HEK293T (cell line): ENCODE results near the gene ARHGAP42.

Experiments used
- CTCF ChIA-PET: fragments of 350-600 bp; formaldehyde crosslinking; extraction: SDS; loops from one replicate; lab custom pipeline; 2021; ENCODE audit warnings: antibody characterized with exemption, inconsistent platforms; lab: Yijun Ruan, JAX
- POLR2A ChIA-PET: fragments of 350-600 bp; formaldehyde crosslinking; extraction: SDS; loops from one replicate; lab custom pipeline; 2020; ENCODE audit warnings: antibody characterized with exemption, inconsistent platforms; lab: Yijun Ruan, JAX
- DNase-seq: peaks from one replicate; pipeline ENCODE4 v3.0.0; 2012; ENCODE audit warnings: mixed read lengths; ENCODE audit errors: extremely low spot score
- ARNT ChIP-seq: fragments of 450-650 bp; IDR thresholded peaks from 2 replicates; pipeline ENCODE4 v1.6.1; 2017; ENCODE audit warnings: mild to moderate bottlenecking
- BHLHE40 ChIP-seq: fragments of 450-650 bp; IDR thresholded peaks from 2 replicates; pipeline ENCODE4 v1.6.1; 2016; ENCODE audit warnings: mild to moderate bottlenecking, moderate library complexity, borderline replicate concordance
- CTBP1 ChIP-seq: fragments of 450-650 bp; IDR thresholded peaks from 2 replicates; pipeline ENCODE4 v1.6.1; 2016; ENCODE audit warnings: borderline replicate concordance
- ELF4 ChIP-seq: fragments of 450-650 bp; IDR thresholded peaks from 2 replicates; pipeline ENCODE4 v1.6.1; 2017; ENCODE audit warnings: antibody characterized with exemption
- FOXA1 ChIP-seq: fragments of 450-650 bp; IDR thresholded peaks from 2 replicates; pipeline ENCODE4 v1.6.1; 2016; ENCODE audit warnings: mild to moderate bottlenecking
- FOXK2 ChIP-seq: fragments of 450-650 bp; IDR thresholded peaks from 2 replicates; pipeline ENCODE4 v1.6.1; 2016; ENCODE audit warnings: mild to moderate bottlenecking
- FOXM1 ChIP-seq: fragments of 450-650 bp; IDR thresholded peaks from 2 replicates; pipeline ENCODE4 v1.6.1; 2017; ENCODE audit warnings: mild to moderate bottlenecking, borderline replicate concordance
- HDGF ChIP-seq: fragments of 450-650 bp; IDR thresholded peaks from 2 replicates; pipeline ENCODE4 v1.6.1; 2017; ENCODE audit warnings: antibody characterized with exemption, borderline replicate concordance
- L3MBTL2 ChIP-seq: fragments of 450-650 bp; conservative IDR thresholded peaks from 2 replicates; pipeline ENCODE4 v1.6.1; 2016; ENCODE audit warnings: mild to moderate bottlenecking
- LEF1 ChIP-seq: fragments of 450-650 bp; IDR thresholded peaks from 2 replicates; pipeline ENCODE4 v1.6.1; 2017; ENCODE audit warnings: mild to moderate bottlenecking, borderline replicate concordance
- NFRKB ChIP-seq: fragments of 450-650 bp; IDR thresholded peaks from 2 replicates; pipeline ENCODE4 v1.6.1; 2016; ENCODE audit warnings: mild to moderate bottlenecking, moderate library complexity
- SP1 ChIP-seq: fragments of 450-650 bp; IDR thresholded peaks from 2 replicates; pipeline ENCODE4 v1.6.1; 2017
- SUZ12 ChIP-seq: fragments of 450-650 bp; IDR thresholded peaks from 2 replicates; pipeline ENCODE4 v1.6.1; 2016; ENCODE audit warnings: mild to moderate bottlenecking
- TARDBP ChIP-seq: fragments of 450-650 bp; IDR thresholded peaks from 2 replicates; pipeline ENCODE4 v1.6.1; 2016
- ZNF384 ChIP-seq: fragments of 450-650 bp; IDR thresholded peaks from 2 replicates; pipeline ENCODE4 v1.6.1; 2016
- TF ChIP-seq, protein P1 (sequence below): fragments of 450-650 bp; IDR thresholded peaks from 2 replicates; pipeline ENCODE4 v1.6.1; 2016

ARHGAP42 gene

DNA sequence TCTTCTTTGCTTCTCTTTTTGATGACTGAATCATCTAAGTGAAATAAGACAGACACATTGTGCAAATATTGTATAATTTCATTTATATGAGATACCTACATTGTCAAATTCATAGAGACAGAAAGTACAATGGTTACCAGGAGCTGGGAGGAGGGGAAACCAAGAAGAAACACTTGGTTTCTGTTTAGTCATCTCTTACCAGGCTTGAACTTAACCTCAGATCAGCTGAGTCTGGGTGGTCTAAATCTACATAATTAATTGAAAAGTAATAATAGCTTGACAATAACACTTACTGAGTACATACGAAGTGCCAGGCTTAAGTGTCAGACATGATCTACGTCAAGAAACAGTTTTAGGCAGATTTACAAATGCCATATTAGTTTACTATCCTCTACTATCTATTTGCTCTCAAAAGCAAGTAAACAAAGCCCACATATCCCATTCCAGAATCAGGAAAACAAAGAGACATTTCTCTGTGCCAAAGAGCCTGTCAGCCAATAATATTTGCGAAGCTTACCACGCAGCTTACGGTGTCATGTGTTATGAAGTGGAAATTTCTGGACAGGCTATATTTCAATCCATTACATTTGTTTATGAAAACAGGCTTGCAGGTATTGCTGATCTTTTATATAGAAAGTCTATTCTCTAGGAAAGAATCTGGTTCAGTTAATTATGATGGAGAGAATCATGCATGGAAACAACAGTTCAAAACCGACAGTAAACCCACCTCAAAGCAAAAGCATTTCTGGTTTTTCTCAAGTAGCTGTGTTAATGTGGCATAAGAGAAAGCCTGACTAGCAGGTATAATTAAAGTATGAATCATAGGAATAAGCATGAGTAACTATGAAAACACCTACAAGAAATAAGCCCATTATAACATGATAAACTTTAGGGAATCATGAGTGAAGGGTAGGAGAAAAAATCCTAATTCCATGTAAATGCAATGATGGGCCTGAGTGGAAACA lies 2.7 kb upstream of the ARHGAP42 start:
- no peak for DNase-seq
- ChIA-PET POLR2A (no interaction called here), CTCF (interaction anchor here (0.8 to 1.2 kb wide), 2 partner anchors 105 to 108 kb away, joined by 3 read pairs; no protein-coding TSS in a partner anchor)
- TF ChIP-seq HDGF (no peak), LEF1 (no peak), NFRKB (no peak), BHLHE40 (no peak), ELF4 (no peak), FOXK2 (no peak), L3MBTL2 (no peak), ZNF384 (no peak)
- TF ChIP-seq, protein P1, sequence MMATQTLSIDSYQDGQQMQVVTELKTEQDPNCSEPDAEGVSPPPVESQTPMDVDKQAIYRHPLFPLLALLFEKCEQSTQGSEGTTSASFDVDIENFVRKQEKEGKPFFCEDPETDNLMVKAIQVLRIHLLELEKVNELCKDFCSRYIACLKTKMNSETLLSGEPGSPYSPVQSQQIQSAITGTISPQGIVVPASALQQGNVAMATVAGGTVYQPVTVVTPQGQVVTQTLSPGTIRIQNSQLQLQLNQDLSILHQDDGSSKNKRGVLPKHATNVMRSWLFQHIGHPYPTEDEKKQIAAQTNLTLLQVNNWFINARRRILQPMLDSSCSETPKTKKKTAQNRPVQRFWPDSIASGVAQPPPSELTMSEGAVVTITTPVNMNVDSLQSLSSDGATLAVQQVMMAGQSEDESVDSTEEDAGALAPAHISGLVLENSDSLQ = no peak

DNA sequence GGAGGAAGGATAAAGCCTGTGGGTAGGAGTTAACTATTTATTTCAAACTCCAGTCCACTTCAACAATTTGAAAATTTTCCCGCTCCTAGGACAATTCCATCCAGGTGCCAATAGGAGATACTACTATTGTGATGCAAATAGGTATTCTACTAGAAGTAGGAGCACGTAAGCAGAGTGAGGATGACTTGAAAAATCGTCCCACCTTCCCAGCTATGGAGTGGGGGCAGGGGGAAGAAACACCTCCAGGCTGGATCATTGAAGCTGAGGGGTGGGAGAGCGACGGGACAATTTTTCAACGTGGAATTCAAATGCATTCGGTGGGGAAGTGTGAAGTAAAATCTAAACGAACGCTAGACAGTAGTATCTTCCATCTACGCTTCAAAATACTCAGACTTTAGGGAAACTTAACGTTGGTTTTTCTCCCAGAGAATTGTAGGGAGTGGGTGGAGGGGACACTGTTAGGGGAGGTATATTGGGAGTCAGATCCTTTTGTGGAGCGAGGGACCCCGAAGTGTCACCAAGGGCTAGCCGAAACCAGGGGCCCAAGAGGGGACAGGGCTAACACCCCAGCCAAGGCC lies 523 bp upstream of the ARHGAP42 start:
- ChIA-PET POLR2A (no interaction called here), CTCF (no interaction called here)
- no peak for TF ChIP-seq ZNF384
- no peak for TF ChIP-seq TARDBP
- TF ChIP-seq CTBP1 = no peak
- no peak for TF ChIP-seq ELF4
- TF ChIP-seq HDGF = no peak
- TF ChIP-seq, protein P1 = no peak
- no peak for TF ChIP-seq FOXM1
- no peak for TF ChIP-seq BHLHE40
- no peak for TF ChIP-seq FOXK2
- TF ChIP-seq L3MBTL2 = no peak
- TF ChIP-seq ARNT = no peak
- DNase-seq = no peak

DNA sequence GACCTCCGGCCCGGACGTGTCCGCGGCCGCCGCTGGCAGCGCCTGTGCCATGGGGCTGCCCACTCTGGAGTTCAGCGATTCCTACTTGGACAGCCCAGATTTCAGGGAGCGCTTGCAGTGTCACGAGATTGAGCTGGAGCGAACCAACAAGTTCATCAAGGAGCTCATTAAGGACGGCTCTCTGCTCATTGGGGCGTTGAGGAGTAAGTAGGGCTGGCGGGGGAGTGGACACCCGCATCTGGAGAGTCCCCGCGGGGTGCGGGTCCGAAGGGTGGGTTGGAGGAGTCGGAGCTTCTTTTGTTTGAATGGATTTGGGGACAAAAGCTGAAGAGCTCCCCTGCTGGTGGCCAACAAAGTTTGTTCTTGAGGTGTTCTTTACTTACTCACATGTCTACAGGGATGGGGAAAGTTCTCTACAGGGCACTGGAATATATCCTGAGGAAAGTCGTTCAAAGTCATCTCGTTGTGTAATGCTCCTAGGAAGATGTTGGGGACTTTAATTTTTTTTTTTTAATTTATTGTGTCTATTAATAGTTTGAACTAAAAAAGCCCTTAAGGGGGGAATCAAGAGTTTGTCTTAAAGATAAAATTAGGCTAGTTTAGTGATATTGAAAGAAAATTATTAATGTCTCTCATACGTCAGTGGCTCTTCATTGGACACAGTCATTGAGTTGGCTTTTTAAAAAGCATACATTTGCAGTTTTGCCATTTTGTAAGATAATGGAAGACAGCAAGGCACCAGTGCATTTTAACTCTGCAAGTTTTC lies 725 bp downstream of the ARHGAP42 start:
- CTCF ChIA-PET = interaction anchor here (0.7 to 1.6 kb wide), 5 partner anchors 8 to 144 kb away, joined by 3 to 5 read pairs (median 4); no protein-coding TSS in a partner anchor
- POLR2A ChIA-PET = interaction anchor here (0.7 to 1.2 kb wide), 4 partner anchors 140 to 239 kb away, joined by 3 to 4 read pairs (median 3); no protein-coding TSS in a partner anchor
- DNase-seq = peak; percentile 71
- TF ChIP-seq HDGF (no peak), L3MBTL2 (no peak), ZNF384 (no peak), LEF1 (no peak), BHLHE40 (no peak), NFRKB (no peak), FOXK2 (no peak), FOXA1 (no peak), ELF4 (no peak), FOXM1 (no peak), SP1 (no peak), ARNT (no peak), SUZ12 (no peak), CTBP1 (no peak)
- TF ChIP-seq, protein P1 = no peak

DNA sequence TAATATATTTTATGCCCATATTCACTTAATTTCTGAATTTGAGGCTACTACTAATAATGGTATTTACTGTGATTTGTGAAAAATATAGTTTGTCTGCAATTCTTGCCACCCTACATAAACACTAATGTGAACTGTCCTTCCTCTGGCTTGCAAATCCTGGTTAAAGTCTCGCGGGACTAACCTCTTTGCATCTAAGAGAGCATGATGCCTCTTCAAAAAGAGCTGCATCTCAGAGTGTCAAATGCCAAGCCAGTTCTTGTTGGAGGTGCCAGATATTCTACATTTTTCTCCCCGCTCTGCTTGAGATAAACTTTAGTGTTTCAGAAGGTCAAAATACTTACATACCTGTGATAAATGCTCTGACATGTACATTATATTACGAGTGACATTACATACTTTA lies 2.1 kb downstream of the ARHGAP42 start:
- POLR2A ChIA-PET = no interaction called here

More for the DNA sequence above, 2.1 kb downstream of the ARHGAP42 start:
- CTCF ChIA-PET = interaction anchor here (1.0 to 1.6 kb wide), 2 partner anchors 43 to 139 kb away, joined by 3 to 5 read pairs; no protein-coding TSS in a partner anchor
- TF ChIP-seq FOXK2 = no peak
- TF ChIP-seq NFRKB = no peak
- no peak for TF ChIP-seq FOXA1
- TF ChIP-seq CTBP1 = no peak
- no peak for TF ChIP-seq FOXM1
- TF ChIP-seq ZNF384 = no peak
- no peak for TF ChIP-seq L3MBTL2
- no peak for TF ChIP-seq BHLHE40
- TF ChIP-seq HDGF = no peak
- no peak for TF ChIP-seq SUZ12
- TF ChIP-seq, protein P1 = no peak
- no peak for TF ChIP-seq ARNT
- TF ChIP-seq SP1 = no peak
- TF ChIP-seq LEF1 = no peak
- no peak for DNase-seq
